KMS-11 (cell line): Measurements from ENCODE around the gene GCAT.

Source experiments
- H2AFZ ChIP-seq: fragments of 200-600 bp; sonication (generic); 2 replicates; pipeline ENCODE4 v1.6.1; 2016; ENCODE audit warnings: antibody characterized with exemption, mixed run types, low read depth
- H3K27ac ChIP-seq: fragments of 200-600 bp; sonication (generic); 2 replicates; pipeline ENCODE4 v1.6.1; 2016; ENCODE audit warnings: mild to moderate bottlenecking, mixed run types
- H3K27me3 ChIP-seq: fragments of 200-600 bp; sonication (generic); 2 replicates; pipeline ENCODE4 v1.6.1; 2017; ENCODE audit warnings: mild to moderate bottlenecking, low read depth, mixed run types, moderate library complexity; ENCODE audit not compliant: insufficient read depth
- H3K36me3 ChIP-seq: fragments of 200-600 bp; sonication (generic); 2 replicates; pipeline ENCODE4 v1.6.1; 2017; ENCODE audit warnings: mild to moderate bottlenecking, mixed run types; ENCODE audit not compliant: insufficient read depth
- H3K4me1 ChIP-seq: fragments of 200-600 bp; sonication (generic); 2 replicates; pipeline ENCODE4 v1.6.1; 2016; ENCODE audit warnings: mild to moderate bottlenecking, low read depth, mixed run types; ENCODE audit not compliant: poor library complexity, severe bottlenecking
- H3K4me2 ChIP-seq: fragments of 200-600 bp; sonication (generic); 2 replicates; pipeline ENCODE4 v1.7.0; 2016; ENCODE audit warnings: mild to moderate bottlenecking, mixed run types
- H3K4me3 ChIP-seq: fragments of 200-600 bp; sonication (generic); IDR thresholded peaks from 2 replicates; pipeline ENCODE4 v1.6.1; 2017; ENCODE audit warnings: low read depth, low read length, mixed read lengths; ENCODE audit not compliant: insufficient read depth
- H3K79me2 ChIP-seq: fragments of 200-600 bp; sonication (generic); 2 replicates; pipeline ENCODE4 v1.6.1; 2016; ENCODE audit warnings: low read depth, mixed run types; ENCODE audit not compliant: insufficient read depth
- H3K9ac ChIP-seq: fragments of 200-600 bp; sonication (generic); 2 replicates; pipeline ENCODE4 v1.6.1; 2016; ENCODE audit warnings: mild to moderate bottlenecking, mixed run types
- H4K20me1 ChIP-seq: fragments of 200-600 bp; sonication (generic); 2 replicates; pipeline ENCODE4 v1.6.1; 2016; ENCODE audit warnings: mild to moderate bottlenecking, mixed run types; ENCODE audit not compliant: insufficient read depth
- TF ChIP-seq, protein P1 (sequence below): fragments of 200-600 bp; sonication (generic); conservative IDR thresholded peaks from 2 replicates; pipeline ENCODE4 v1.6.1; 2017; ENCODE audit warnings: low read depth, mild to moderate bottlenecking, antibody characterized with exemption, low read length, moderate library complexity, mixed read lengths

The GCAT gene

DNA sequence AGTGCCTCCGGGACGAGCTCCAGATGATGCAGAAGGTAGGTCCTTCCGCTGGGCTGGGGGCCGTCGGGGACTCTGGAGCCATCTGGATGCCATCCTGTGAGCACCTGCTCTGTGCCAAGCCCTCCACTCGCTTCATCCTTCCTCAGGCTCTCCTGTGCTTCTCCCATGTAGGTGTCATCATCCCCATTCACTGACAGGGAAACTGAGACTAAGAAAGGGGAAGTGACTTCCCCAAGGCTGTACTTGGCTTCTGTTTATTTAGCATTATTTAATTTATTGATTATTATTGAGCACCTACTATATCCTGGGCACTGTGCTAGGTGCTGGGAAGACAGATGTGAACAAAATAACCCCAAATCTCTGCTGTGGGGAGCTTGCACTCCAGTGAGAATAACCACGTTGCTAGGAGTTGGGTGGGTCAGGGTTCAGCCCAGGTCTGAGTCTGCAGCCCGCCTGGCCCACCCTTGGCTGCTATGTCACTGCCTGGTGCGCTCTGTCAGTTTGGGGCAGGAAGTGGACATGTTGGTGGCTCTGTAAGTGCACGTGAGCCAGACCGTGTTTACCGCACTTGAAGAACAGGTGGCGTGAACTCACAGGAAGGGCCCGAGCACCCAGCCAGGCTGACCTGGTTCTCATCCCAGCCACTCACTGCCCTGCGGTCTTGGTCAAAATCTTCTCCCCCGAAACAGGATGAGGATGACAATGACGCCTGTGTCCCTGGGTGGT, 35.9 kb upstream of the GCAT start:
- no peaks in the 10 kb centered on the region for H3K4me1 ChIP-seq
- no peak overlapping the region for H3K4me3 ChIP-seq
- no peaks in the 10 kb centered on the region for H4K20me1 ChIP-seq
- no peak overlapping the region for H2AFZ ChIP-seq
- H3K36me3 ChIP-seq = no peaks in the 10 kb centered on the region
- H3K27ac ChIP-seq = no peak overlapping the region
- TF ChIP-seq, protein P1, sequence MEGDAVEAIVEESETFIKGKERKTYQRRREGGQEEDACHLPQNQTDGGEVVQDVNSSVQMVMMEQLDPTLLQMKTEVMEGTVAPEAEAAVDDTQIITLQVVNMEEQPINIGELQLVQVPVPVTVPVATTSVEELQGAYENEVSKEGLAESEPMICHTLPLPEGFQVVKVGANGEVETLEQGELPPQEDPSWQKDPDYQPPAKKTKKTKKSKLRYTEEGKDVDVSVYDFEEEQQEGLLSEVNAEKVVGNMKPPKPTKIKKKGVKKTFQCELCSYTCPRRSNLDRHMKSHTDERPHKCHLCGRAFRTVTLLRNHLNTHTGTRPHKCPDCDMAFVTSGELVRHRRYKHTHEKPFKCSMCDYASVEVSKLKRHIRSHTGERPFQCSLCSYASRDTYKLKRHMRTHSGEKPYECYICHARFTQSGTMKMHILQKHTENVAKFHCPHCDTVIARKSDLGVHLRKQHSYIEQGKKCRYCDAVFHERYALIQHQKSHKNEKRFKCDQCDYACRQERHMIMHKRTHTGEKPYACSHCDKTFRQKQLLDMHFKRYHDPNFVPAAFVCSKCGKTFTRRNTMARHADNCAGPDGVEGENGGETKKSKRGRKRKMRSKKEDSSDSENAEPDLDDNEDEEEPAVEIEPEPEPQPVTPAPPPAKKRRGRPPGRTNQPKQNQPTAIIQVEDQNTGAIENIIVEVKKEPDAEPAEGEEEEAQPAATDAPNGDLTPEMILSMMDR = no peak
- H3K79me2 ChIP-seq = no peaks in the 10 kb centered on the region
- H3K4me2 ChIP-seq = no peak overlapping the region
- no peak overlapping the region for H3K9ac ChIP-seq
- H3K27me3 ChIP-seq = no peaks in the 10 kb centered on the region

DNA sequence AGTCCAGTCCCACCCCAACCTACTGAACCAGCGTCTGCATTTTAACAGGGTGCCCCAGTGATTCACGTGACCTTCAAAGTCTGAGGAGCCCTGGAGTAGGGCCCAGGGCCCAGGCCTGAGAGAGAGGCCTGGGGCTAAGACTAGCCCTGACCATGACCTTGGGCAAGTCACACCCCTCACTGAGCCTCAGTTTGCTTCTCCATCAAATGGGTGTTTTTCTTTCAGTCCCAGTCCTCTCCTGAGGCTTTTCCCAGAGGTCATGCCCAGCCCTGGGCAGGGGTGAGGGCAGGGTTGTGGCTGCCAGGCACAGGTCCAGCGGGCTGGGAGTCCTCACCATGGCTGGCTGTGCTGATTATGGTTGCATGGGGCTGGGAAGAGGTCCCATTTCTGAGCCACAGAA, 33.0 kb upstream of the GCAT start:
- H4K20me1 ChIP-seq = no peaks in the 10 kb centered on the region
- TF ChIP-seq, protein P1 = no peak
- H3K4me3 ChIP-seq = no peak overlapping the region
- no peaks in the 10 kb centered on the region for H3K36me3 ChIP-seq
- peaks cover 6% of the 10 kb centered on the region for H3K4me1 ChIP-seq
- H2AFZ ChIP-seq = no peak overlapping the region
- H3K9ac ChIP-seq = no peak overlapping the region
- no peak overlapping the region for H3K4me2 ChIP-seq
- H3K27me3 ChIP-seq = no peaks in the 10 kb centered on the region
- H3K27ac ChIP-seq = no peak overlapping the region
- H3K79me2 ChIP-seq = no peaks in the 10 kb centered on the region

DNA sequence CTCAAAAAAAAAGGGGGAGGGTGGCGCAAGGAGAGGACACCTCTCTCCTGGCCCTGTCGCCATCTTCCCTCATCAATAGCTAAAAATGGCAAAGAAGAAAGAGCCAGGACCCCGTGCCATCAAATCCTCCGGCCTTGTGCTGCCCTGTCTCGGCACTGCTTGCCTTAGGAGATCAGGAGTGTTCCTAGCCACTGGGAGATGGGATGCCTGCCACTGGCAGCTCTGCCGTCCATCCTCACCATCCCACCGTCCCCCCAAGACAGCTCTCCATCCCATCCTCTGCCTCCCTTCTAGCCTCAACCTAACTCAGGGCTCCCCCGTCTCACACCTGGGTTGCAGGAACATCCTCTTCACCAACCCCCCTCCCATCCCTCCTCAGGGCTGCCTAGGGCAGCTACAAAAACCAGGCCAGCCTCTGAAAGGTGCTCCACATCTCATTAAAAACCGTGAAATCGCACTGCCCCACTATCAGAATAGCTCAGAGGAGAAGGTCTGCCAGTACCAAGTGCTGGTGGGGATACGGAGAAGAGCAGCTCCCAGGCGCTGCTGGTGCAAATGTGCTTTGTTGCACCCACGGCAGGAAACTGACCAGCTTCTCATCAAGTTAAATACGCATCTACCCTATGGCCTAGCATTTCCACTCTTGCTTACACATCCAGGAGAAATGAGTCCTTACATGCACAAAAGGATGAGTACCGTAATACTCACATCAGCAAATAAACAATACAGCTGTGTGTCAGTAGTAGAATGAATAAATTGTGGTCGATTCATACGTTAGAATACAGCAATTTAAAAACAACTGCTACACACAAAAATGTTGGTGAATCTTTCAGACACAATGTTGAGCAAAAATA, 31.7 kb upstream of the GCAT start:
- TF ChIP-seq, protein P1 = no peak
- no peak overlapping the region for H3K4me3 ChIP-seq
- no peaks in the 10 kb centered on the region for H4K20me1 ChIP-seq
- H3K4me2 ChIP-seq = no peak overlapping the region
- H3K36me3 ChIP-seq = no peaks in the 10 kb centered on the region
- H2AFZ ChIP-seq = no peak overlapping the region
- no peak overlapping the region for H3K9ac ChIP-seq
- H3K27me3 ChIP-seq = no peaks in the 10 kb centered on the region
- no peaks in the 10 kb centered on the region for H3K79me2 ChIP-seq
- no peak overlapping the region for H3K27ac ChIP-seq
- peaks cover 6% of the 10 kb centered on the region for H3K4me1 ChIP-seq

DNA sequence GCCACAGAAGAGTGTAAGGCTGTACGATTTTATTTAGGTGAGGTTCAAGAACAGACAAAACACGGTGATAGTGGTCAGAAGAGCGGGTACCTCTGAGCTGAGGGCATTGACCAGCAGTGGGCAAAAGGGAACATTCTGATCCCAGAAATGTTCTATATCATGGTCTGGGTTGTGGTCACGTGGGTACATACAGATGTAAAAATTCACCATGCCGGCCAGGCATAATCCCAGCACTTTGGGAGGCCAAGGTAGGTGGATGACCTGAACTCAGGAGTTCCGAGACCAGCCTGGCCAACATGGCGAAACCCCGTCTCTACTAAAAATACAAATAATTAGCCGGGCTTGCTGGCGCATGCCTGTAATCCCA, 31.1 kb upstream of the GCAT start:
- H2AFZ ChIP-seq = no peak overlapping the region
- no peak overlapping the region for H3K4me2 ChIP-seq
- no peak overlapping the region for H3K9ac ChIP-seq
- no peak overlapping the region for H3K4me3 ChIP-seq
- no peaks in the 10 kb centered on the region for H3K27me3 ChIP-seq
- H3K79me2 ChIP-seq = no peaks in the 10 kb centered on the region
- no peak overlapping the region for H3K27ac ChIP-seq
- H4K20me1 ChIP-seq = no peaks in the 10 kb centered on the region
- TF ChIP-seq, protein P1 = no peak
- H3K4me1 ChIP-seq = peaks cover 6% of the 10 kb centered on the region
- no peaks in the 10 kb centered on the region for H3K36me3 ChIP-seq
